A549 treated with CORT108297 at 1 μM for 4 hours (cell line): ENCODE data around the gene DACT1. TPM values are rescaled to one million over a fixed set of nuclear protein-coding genes. Genes with fewer than 3 reads are reported as not detected.

Source experiments
- total RNA-seq: library from RNA; stranded (reverse); fragments of 200-300 nt; extraction: Qiagen RNA extraction; gene quantifications from 5 replicates; pipeline ENCODE4 v1.2.3, GENCODE V29; 2022

Gene DACT1
- 0.50 to 0.65 TPM (median 0.59 TPM) in 5 replicates for total RNA-seq

GRCh38 chr14:58637391-58638230 is at the start of gene DACT1:
TSS of gene DACT1 (plus strand) at chr14:58637962. CDS start at chr14:58638203, 241 bp downstream.

Other genes with a start within 250 kb of the DACT1 start
- gene TOMM20L, start 242.0 kb upstream of the DACT1 start, total RNA-seq = not detected in 5 replicates
- 60.7 to 98.4 TPM (median 66.0 TPM) in 5 replicates for gene TIMM9, start 210.4 kb upstream of the DACT1 start, total RNA-seq
- 8.2 to 11.5 TPM (median 9.4 TPM) in 5 replicates for gene KIAA0586, start 210.2 kb upstream of the DACT1 start, total RNA-seq